HUES64 (cell line): Measurements from ENCODE around the gene CERS1.

Experiments used
- H3K27ac ChIP-seq: 2 replicates; pipeline ENCODE4 v1.7.0; 2013; ENCODE audit warnings: low read depth, low read length, inconsistent platforms
- H3K27me3 ChIP-seq: 2 replicates; pipeline ENCODE4 v1.6.1; 2013; ENCODE audit warnings: mild to moderate bottlenecking, low read length; ENCODE audit not compliant: insufficient read depth
- H3K36me3 ChIP-seq: 2 replicates; pipeline ENCODE4 v1.6.1; 2013; ENCODE audit warnings: mild to moderate bottlenecking, low read length; ENCODE audit not compliant: insufficient read depth
- H3K4me1 ChIP-seq: 2 replicates; pipeline ENCODE4 v1.6.1; 2013; ENCODE audit warnings: mild to moderate bottlenecking, low read length, moderate library complexity; ENCODE audit not compliant: insufficient read depth
- H3K4me3 ChIP-seq: 2 replicates; pipeline ENCODE4 v1.5.1; 2013; ENCODE audit warnings: mild to moderate bottlenecking, low read length, moderate library complexity
- H3K9ac ChIP-seq: 2 replicates; pipeline ENCODE4 v1.6.1; 2013; ENCODE audit warnings: mild to moderate bottlenecking, low read depth, low read length
- H3K9me3 ChIP-seq: 2 replicates; pipeline ENCODE4 v1.6.1; 2013; ENCODE audit warnings: low read depth, low read length; ENCODE audit not compliant: insufficient read depth
- WGBS: fragments of 150-250, 120-280 bp; methylation state at CpG from one replicate; pipeline ENCODE4 v1.1.7; 2013; ENCODE audit warnings: missing lambda C conversion rate; 5-methylcytosine and 5-hydroxymethylcytosine counted together

The CERS1 gene

DNA sequence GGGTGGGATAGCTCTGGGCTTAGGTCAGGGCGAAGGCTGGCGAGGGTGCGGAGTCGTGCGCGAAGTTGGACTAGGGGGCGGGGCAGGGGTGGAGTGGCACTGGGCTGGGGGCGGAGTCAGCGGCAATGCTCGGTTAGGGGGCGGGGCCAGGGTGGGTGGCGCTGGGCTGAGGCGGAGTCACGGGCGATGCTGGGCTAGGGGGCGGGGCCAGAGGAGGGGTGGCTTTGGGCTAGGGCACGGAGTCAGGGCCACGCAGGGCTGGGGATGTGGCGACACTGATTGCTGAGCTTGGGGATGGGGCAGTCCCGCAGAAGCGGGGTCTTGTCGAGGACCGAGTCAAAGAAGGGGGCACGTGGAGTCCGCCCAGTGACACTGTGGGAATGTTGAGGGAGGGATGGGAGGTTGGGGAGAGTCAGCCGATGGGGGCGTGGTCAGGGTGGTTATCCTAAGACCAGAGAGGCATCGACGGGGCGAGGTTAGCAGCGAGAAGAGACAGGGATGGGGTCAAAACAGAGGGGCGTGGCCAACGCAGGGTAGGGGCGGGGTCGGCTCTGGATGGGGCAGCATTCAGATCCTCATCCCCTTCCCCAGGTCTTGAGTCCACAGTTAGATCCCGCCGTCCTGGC lies 36.4 kb upstream of the CERS1 start:
- Histone ChIP-seq H3K4me3 (peak overlapping the region; percentile 59), H3K36me3 (peaks cover 31% of the 10 kb centered on the region; the same call in 1 of the 2 replicates), H3K9me3 (no peaks in the 10 kb centered on the region), H3K27me3 (no peaks in the 10 kb centered on the region), H3K27ac (no peak overlapping the region), H3K9ac (no peak overlapping the region; the same call in 1 of the 2 replicates), H3K4me1 (peaks cover 6% of the 10 kb centered on the region; the same call in 1 of the 2 replicates)
- WGBS: 5% methylated on average over 37 of the region's 37 CpGs

GRCh38 chr19:18931316-18932162 lies 35.6 kb upstream of the CERS1 start:
- peaks cover 6% of the 10 kb centered on the region; the same call in 1 of the 2 replicates for H3K4me1 ChIP-seq
- H3K9me3 ChIP-seq: no peaks in the 10 kb centered on the region
- H3K9ac ChIP-seq: no peak overlapping the region
- H3K36me3 ChIP-seq: peaks cover 35% of the 10 kb centered on the region; the same call in 1 of the 2 replicates
- 0 out of 2 replicates have a peak overlapping the region, but pooled peaks have one; percentile 31 for H3K4me3 ChIP-seq
- H3K27me3 ChIP-seq: no peaks in the 10 kb centered on the region
- H3K27ac ChIP-seq: no peak overlapping the region
- WGBS: 80% methylated on average over 34 of the region's 34 CpGs

DNA sequence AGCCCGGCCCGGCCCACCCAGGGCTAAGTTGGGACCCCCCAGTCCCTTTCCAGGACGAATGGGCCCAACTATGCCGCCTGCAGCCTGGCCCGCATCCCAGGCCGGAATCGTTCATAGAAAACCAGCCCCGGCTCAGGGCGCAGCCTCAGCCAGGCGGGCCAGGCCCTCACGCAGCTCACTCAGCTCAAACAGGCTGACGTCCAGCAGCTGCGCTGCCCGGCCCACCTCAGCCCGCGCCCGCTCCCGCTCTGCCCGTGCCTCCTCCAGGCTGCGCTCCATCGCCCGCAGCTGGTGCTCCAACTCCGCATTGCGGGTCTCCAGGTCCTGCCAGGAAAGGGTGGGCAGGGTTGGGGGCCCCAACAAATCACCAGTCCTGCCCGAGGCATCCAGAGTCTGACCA lies 33.4 kb upstream of the CERS1 start:
- no peak overlapping the region for H3K4me3 ChIP-seq
- H3K27me3 ChIP-seq: no peaks in the 10 kb centered on the region
- H3K9ac ChIP-seq: no peak overlapping the region
- 96% methylated on average over 25 of the region's 25 CpGs for WGBS
- H3K36me3 ChIP-seq: peaks cover 46% of the 10 kb centered on the region
- H3K9me3 ChIP-seq: no peaks in the 10 kb centered on the region
- peaks cover 6% of the 10 kb centered on the region; the same call in 1 of the 2 replicates for H3K4me1 ChIP-seq
- H3K27ac ChIP-seq: no peak overlapping the region

DNA sequence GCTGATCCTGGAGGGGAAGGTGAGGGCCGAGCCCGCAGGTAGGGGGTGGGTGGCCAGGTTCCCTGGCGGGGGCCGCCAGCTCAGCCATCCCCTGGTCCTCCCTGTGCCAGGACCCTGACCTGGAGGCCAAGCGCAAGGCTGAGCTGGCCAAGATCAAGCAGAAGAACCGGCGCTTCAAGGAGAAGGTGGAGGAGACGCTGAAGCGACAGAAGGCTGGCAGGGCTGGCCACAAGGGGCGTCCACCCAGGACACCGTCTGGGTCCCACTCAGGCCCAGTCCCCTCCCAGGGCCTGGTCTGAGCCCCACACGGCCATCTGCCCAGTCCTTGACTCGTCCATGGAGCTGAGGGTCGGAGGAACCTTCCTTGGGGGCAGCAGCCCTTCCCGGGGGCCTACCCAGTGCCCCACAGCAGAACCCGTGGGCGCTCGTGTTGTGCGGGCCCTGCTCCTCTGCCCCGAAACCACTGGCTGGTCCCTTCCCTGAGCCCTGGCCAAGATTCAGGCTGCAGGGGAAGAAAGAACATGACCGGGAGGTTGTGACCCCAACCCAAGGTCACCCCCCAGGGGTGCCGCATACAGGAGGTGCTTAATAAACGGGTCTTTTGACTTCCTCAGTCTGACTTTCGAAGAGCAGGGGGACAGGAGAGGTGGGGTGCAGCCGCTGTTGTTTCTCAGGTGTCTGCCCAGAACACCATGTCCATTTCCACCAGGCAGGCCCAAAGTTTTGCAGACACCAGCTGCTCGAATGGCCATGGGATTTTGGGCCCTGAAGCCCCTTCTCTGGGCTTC lies 32.3 kb upstream of the CERS1 start:
- Histone ChIP-seq H3K27ac (no peak overlapping the region), H3K4me1 (peaks cover 4% of the 10 kb centered on the region; the same call in 1 of the 2 replicates), H3K36me3 (peaks cover 50% of the 10 kb centered on the region), H3K4me3 (no peak overlapping the region), H3K9ac (no peak overlapping the region), H3K9me3 (no peaks in the 10 kb centered on the region), H3K27me3 (no peaks in the 10 kb centered on the region)
- WGBS: 94% methylated on average over 26 of the region's 26 CpGs

DNA sequence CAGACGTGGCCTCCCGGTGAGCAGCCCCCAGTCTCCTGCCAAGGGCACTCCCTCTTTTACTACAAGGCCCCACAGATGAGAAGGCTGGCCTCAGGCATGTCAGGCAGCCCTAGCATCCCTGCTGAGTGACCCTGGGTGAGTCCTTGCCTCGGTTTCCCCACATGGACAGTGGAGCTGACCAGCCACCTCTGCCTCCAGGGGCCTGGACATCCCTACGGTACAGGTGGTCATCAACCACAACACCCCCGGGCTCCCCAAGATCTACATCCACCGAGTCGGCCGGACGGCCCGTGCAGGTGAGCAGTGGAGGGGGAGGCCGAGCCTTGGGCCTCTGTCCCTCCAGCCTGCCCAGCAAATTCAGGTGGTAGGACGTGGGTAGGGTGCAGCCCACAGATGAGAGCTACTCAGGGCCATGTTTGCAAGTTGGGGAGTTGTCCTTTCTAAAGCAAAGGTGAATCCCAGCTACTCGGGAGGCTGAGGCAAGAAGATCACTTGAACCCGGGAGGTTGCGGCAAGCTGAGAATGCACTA lies 28.8 kb upstream of the CERS1 start:
- Histone ChIP-seq H3K9me3 (no peaks in the 10 kb centered on the region), H3K27me3 (no peaks in the 10 kb centered on the region), H3K4me1 (0 out of 2 replicates have a peak, but pooled peaks cover 2% of the 10 kb centered on the region), H3K4me3 (no peak overlapping the region), H3K27ac (no peak overlapping the region), H3K36me3 (peaks cover 61% of the 10 kb centered on the region), H3K9ac (no peak overlapping the region)
- WGBS: 96% methylated on average over 15 of the region's 15 CpGs

- Histone ChIP-seq H3K9ac (no peak overlapping the region), H3K4me1 (0 out of 2 replicates have a peak, but pooled peaks cover 2% of the 10 kb centered on the region), H3K4me3 (no peak overlapping the region), H3K27ac (no peak overlapping the region), H3K36me3 (peaks cover 45% of the 10 kb centered on the region), H3K9me3 (no peaks in the 10 kb centered on the region), H3K27me3 (no peaks in the 10 kb centered on the region)
- WGBS: 93% methylated on average over 29 of the region's 29 CpGs
Observed at GRCh38 chr19:18922228-18922985, 26.4 kb upstream of the CERS1 start.

DNA sequence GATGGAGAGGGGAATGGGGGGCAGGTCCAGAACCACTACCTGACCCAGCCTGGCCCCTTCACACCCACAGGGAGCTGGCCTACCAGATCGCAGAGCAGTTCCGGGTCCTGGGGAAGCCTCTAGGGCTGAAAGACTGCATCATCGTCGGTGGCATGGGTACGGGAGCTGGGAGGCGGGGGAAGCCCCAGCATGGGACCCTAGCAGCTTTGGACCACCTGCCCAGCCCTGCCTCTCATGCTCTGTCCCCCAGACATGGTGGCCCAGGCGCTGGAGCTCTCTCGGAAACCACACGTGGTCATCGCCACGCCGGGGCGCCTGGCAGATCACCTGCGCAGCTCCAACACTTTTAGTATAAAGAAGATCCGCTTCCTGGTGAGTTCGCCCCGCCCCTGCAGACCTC lies 25.6 kb upstream of the CERS1 start:
- Histone ChIP-seq H3K9me3 (no peaks in the 10 kb centered on the region), H3K27me3 (no peaks in the 10 kb centered on the region), H3K36me3 (peaks cover 41% of the 10 kb centered on the region), H3K27ac (no peak overlapping the region), H3K4me1 (0 out of 2 replicates have a peak, but pooled peaks cover 2% of the 10 kb centered on the region), H3K4me3 (no peak overlapping the region), H3K9ac (no peak overlapping the region)
- 95% methylated on average over 17 of the region's 17 CpGs for WGBS

- H3K36me3 ChIP-seq: peaks cover 32% of the 10 kb centered on the region
- 75% methylated on average over 9 of the region's 9 CpGs for WGBS
Observed at GRCh38 chr19:18920400-18920799, 24.4 kb upstream of the CERS1 start.

DNA sequence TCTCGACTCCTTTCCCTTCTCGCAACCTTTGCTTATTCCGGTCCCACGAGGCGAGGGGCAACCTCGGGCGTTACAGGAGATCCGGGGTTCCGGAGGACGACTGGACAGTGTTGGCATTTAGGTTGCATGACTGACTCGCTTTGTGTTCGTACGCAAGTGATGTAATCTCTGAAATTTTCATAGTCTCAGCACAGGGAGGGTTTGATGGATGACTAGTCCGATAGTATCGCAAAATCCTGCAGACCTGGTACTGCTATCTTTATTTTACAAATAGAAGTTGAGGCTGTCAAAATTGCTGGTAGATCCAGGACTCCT lies 23.9 kb upstream of the CERS1 start:
- Histone ChIP-seq H3K4me1 (0 out of 2 replicates have a peak, but pooled peaks cover 2% of the 10 kb centered on the region), H3K27me3 (no peaks in the 10 kb centered on the region), H3K36me3 (peaks cover 35% of the 10 kb centered on the region), H3K4me3 (peak overlapping the region; percentile 99), H3K27ac (no peak overlapping the region), H3K9ac (peak overlapping the region; percentile 81), H3K9me3 (no peaks in the 10 kb centered on the region)
- 3% methylated on average over 15 of the region's 15 CpGs for WGBS

More at GRCh38 chr19:18920400-18920799, 24.4 kb upstream of the CERS1 start:
- no peak overlapping the region for H3K27ac ChIP-seq
- 0 out of 2 replicates have a peak, but pooled peaks cover 2% of the 10 kb centered on the region for H3K4me1 ChIP-seq
- H3K4me3 ChIP-seq: peak overlapping the region; percentile 99
- no peaks in the 10 kb centered on the region for H3K9me3 ChIP-seq
- H3K9ac ChIP-seq: peak overlapping the region; percentile 81
- H3K27me3 ChIP-seq: no peaks in the 10 kb centered on the region
